ENCODE measurements around the gene OSMR. TPM values are rescaled to one million over a fixed set of nuclear protein-coding genes. Genes with fewer than 3 reads are reported as not detected.

The OSMR gene
- total RNA-seq, 1 donor from 2014 or later: not detected

DNA sequence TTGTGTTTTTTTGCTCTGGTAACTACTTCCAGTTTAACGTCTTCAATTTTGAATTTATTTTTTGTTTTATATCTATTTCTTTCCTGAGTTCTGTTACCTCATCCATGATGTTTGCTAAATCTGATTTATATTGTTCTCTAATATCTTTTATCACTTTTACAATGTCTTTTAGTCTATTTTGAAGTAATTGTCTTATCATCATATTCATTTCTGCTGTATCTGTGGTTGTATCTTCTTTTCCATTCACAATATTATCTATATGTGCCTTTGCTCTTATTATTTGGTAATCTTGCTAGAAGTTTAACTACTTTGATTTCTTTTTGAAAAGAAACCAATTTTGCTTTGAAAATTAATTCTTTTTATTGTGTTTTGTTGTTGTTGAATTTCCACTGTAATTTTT lies 43.6 kb downstream of the OSMR start:
- Mint-ChIP-seq H3K27me3 (ENCODE audit: unreplicated experiment) (no peaks in the 10 kb centered on the region), H3K9me3 (ENCODE audit: unreplicated experiment) (no peaks in the 10 kb centered on the region), H3K4me3 (ENCODE audit: unreplicated experiment) (no peak overlapping the region), H3K27ac (ENCODE audit: unreplicated experiment) (no peak overlapping the region), H3K36me3 (ENCODE audit: unreplicated experiment) (no peaks in the 10 kb centered on the region), H3K4me1 (ENCODE audit: low read depth, unreplicated experiment) (no peaks in the 10 kb centered on the region)
- no peak for TF ChIP-seq CTCF (IDR thresholded peaks at IDR 0.05; ENCODE audit: partially characterized antibody, unreplicated experiment)
- DNase-seq: no peak

GRCh38 chr5:38891563-38891962 lies 45.8 kb downstream of the OSMR start:
- TF ChIP-seq CTCF (IDR thresholded peaks at IDR 0.05; ENCODE audit: partially characterized antibody, unreplicated experiment): no peak
- Mint-ChIP-seq H3K36me3 (ENCODE audit: unreplicated experiment) (no peaks in the 10 kb centered on the region), H3K4me1 (ENCODE audit: low read depth, unreplicated experiment) (no peaks in the 10 kb centered on the region), H3K4me3 (ENCODE audit: unreplicated experiment) (no peak overlapping the region), H3K27me3 (ENCODE audit: unreplicated experiment) (no peaks in the 10 kb centered on the region), H3K9me3 (ENCODE audit: unreplicated experiment) (no peaks in the 10 kb centered on the region), H3K27ac (ENCODE audit: unreplicated experiment) (no peak overlapping the region)
- DNase-seq: no peak

DNA sequence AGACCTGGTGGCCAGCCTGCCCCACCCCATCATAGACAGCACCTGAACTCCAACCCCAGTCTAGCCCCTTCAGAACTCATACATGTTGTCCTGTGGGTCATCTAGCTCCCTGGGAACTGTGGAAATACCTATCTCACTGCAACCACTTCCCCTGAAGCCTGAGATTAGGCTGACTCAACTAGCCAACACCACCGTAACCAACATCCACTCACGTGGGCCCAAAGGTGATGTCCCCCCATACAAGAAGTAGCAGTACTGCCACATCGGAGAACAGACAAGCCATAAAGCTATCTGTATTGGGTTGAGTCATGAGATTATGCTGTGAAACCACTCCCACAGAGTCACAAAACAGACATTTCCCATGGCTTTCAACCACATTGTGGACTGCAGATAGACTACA lies 46.6 kb downstream of the OSMR start:
- H3K4me1 Mint-ChIP-seq (ENCODE audit: low read depth, unreplicated experiment): no peaks in the 10 kb centered on the region
- H3K9me3 Mint-ChIP-seq (ENCODE audit: unreplicated experiment): no peaks in the 10 kb centered on the region
- no peaks in the 10 kb centered on the region for H3K27me3 Mint-ChIP-seq (ENCODE audit: unreplicated experiment)
- H3K36me3 Mint-ChIP-seq (ENCODE audit: unreplicated experiment): no peaks in the 10 kb centered on the region
- no peak for TF ChIP-seq CTCF (IDR thresholded peaks at IDR 0.05; ENCODE audit: partially characterized antibody, unreplicated experiment)
- no peak overlapping the region for H3K27ac Mint-ChIP-seq (ENCODE audit: unreplicated experiment)
- H3K4me3 Mint-ChIP-seq (ENCODE audit: unreplicated experiment): no peak overlapping the region
- no peak for DNase-seq

DNA sequence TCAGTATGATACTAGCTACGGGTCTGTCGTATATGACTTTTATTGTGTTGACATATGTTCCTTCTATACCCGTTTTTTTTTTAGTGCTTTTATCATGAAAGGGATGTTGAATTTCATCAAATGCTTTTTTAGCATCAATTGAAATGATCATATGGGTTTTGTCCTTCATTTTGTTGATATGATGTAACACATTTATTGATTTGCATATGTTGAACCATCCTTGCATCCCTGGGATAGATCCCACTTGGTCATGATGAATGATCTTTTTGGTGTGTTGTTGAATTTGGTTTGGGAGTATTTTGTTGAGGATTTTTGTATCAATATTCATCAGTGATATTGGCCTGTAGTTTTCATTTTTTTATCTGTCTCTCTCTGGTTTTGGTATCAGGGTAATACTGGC lies 50.9 kb downstream of the OSMR start:
- H3K27me3 Mint-ChIP-seq (ENCODE audit: unreplicated experiment): no peaks in the 10 kb centered on the region
- no peaks in the 10 kb centered on the region for H3K9me3 Mint-ChIP-seq (ENCODE audit: unreplicated experiment)
- no peak for DNase-seq
- no peaks in the 10 kb centered on the region for H3K36me3 Mint-ChIP-seq (ENCODE audit: unreplicated experiment)
- H3K4me1 Mint-ChIP-seq (ENCODE audit: low read depth, unreplicated experiment): no peaks in the 10 kb centered on the region
- no peak overlapping the region for H3K4me3 Mint-ChIP-seq (ENCODE audit: unreplicated experiment)
- TF ChIP-seq CTCF (IDR thresholded peaks at IDR 0.05; ENCODE audit: partially characterized antibody, unreplicated experiment): no peak
- H3K27ac Mint-ChIP-seq (ENCODE audit: unreplicated experiment): no peak overlapping the region

DNA sequence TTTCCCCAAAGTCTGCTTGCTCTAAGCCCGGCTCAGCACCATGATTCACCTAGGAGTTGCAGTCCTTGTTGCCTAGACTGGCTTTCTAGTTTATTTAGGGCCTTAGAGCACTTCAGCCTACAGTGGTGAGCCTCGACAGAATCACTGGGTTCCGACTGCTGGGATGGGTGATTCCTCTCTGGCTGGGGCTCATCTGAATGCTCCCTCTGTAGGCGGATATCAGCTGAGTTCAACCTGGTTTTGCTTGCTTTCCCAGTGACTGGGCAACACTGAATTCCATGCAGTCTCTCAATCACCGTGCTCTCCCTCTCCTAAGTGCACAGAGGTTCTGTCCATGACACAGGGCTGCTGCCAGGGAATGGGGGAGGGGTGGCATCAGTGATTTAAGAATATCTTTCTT lies 54.1 kb downstream of the OSMR start:
- Mint-ChIP-seq H3K9me3 (ENCODE audit: unreplicated experiment) (no peaks in the 10 kb centered on the region), H3K4me3 (ENCODE audit: unreplicated experiment) (no peak overlapping the region), H3K27me3 (ENCODE audit: unreplicated experiment) (no peaks in the 10 kb centered on the region), H3K4me1 (ENCODE audit: low read depth, unreplicated experiment) (no peaks in the 10 kb centered on the region), H3K27ac (ENCODE audit: unreplicated experiment) (no peak overlapping the region), H3K36me3 (ENCODE audit: unreplicated experiment) (peaks cover 7% of the 10 kb centered on the region)
- DNase-seq: no peak
- TF ChIP-seq CTCF (IDR thresholded peaks at IDR 0.05; ENCODE audit: partially characterized antibody, unreplicated experiment): no peak

All from glutamatergic neuron (in vitro differentiated cells).